Common myeloid progenitor, CD34-positive (primary cell): Measurements from ENCODE around the gene PTPRG.

Experiments
- CTCF ChIA-PET: fragments of 350-600 bp; sonication (Branson Sonifier 250); formaldehyde crosslinking; loops from one replicate; lab custom pipeline; 2021; ENCODE audit warnings: antibody characterized with exemption; lab: Charles Lee
- POLR2A ChIA-PET: fragments of 350-600 bp; sonication (Branson Sonifier 250); formaldehyde crosslinking; loops from one replicate; lab custom pipeline; 2021; ENCODE audit warnings: antibody characterized with exemption; lab: Charles Lee
- DNase-seq, 3 donors: peaks; one replicate each; pipeline versions ENCODE4 v3.0.0 to v3.0.0-alpha.2; 2013
- H3K27ac ChIP-seq, 2 experiments: 1 replicate in 1 of 2; 2 replicates in 1 of 2; pipeline ENCODE4 v1.7.0; 2013; ENCODE audit warnings: inconsistent platforms in 2 of 2, low read length in 2 of 2, mild to moderate bottlenecking in 2 of 2, low read depth in 1 of 2, moderate library complexity in 1 of 2; ENCODE audit not compliant: severe bottlenecking in 2 of 2, insufficient read depth in 1 of 2, poor library complexity in 1 of 2
- H3K27me3 ChIP-seq, 5 experiments: replicated peaks in 2 of 5; 1 replicate in 3 of 5; 2 replicates in 2 of 5; pipeline versions ENCODE4 v1.6.1 to v1.7.0; 2013; ENCODE audit warnings: low read length in 4 of 5, mild to moderate bottlenecking in 2 of 5, moderate library complexity in 2 of 5, inconsistent platforms in 1 of 5; ENCODE audit not compliant: insufficient read depth in 5 of 5, control insufficient read depth in 4 of 5
- H3K36me3 ChIP-seq, 4 experiments: 1 replicate in 2 of 4; 2 replicates in 2 of 4; pipeline versions ENCODE4 v1.6.1 to v1.7.0; 2013; ENCODE audit warnings: low read length in 3 of 4, control low read depth in 1 of 4, mild to moderate bottlenecking in 1 of 4; ENCODE audit not compliant: control insufficient read depth in 4 of 4, insufficient read depth in 4 of 4
- H3K4me1 ChIP-seq, 4 experiments: 1 replicate in 3 of 4; 2 replicates in 1 of 4; pipeline versions ENCODE4 v1.6.1 to v1.7.1; 2013; ENCODE audit warnings: low read length in 3 of 4, mild to moderate bottlenecking in 3 of 4, control low read depth in 1 of 4, inconsistent platforms in 1 of 4, moderate library complexity in 1 of 4; ENCODE audit not compliant: control insufficient read depth in 4 of 4, insufficient read depth in 4 of 4; ENCODE audit errors: control extremely low read depth in 1 of 4
- H3K4me3 ChIP-seq, 7 experiments: 1 replicate in 4 of 7; 2 replicates in 3 of 7; pipeline versions ENCODE4 v1.5.1 to v1.7.0; 2013; ENCODE audit warnings: mild to moderate bottlenecking in 7 of 7, low read length in 6 of 7, moderate library complexity in 6 of 7, inconsistent platforms in 2 of 7, low read depth in 2 of 7, control low read depth in 1 of 7; ENCODE audit not compliant: insufficient read depth in 4 of 7, control insufficient read depth in 1 of 7; ENCODE audit errors: extremely low read depth in 1 of 7
- H3K9me3 ChIP-seq, 5 experiments: 1 replicate in 4 of 5; 2 replicates in 1 of 5; pipeline versions ENCODE4 v1.6.1 to v1.7.1; 2013; ENCODE audit warnings: low read length in 4 of 5, mild to moderate bottlenecking in 2 of 5, inconsistent platforms in 1 of 5, low read depth in 1 of 5, moderate library complexity in 1 of 5; ENCODE audit not compliant: control insufficient read depth in 4 of 5, insufficient read depth in 2 of 5; ENCODE audit errors: control extremely low read depth in 1 of 5
- WGBS: methylation state at CpG from one replicate; pipeline ENCODE4 v1.1.5; 2013; ENCODE audit not compliant: insufficient coverage; 5-methylcytosine and 5-hydroxymethylcytosine counted together

The PTPRG gene

DNA sequence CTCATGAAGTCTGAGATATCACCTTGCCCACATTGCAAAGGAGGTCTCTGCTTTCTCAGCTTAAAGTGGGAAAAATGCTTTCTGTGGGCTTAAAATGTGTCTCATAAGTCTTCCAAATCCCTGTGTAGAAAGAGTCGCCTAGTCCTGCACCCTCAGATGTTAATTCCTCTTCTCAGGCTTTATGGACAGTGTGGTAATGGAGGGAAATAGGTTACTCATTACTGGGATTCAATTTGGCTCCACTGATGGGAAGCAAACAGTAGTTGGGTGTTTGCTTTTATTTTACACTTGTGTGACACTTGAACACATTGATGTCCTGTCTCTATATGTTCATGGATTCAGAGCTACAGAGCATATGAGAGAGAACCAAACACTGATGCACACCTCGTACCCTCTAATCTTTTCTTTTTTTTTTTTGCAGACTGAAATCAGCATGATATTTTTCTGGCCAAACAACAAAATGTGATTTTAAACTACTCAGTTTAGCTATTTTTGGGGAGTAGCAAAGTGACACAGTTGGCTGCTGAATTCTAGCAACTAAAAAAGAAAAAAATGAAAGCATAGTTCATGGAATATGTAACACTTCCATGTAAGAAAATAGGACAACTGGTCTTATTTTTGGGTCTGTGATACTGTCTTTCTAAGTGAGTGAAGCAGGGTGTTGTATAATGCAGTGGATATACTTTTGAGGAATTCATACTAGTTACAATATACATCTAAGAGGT, 8.6 kb downstream of the PTPRG start:
- POLR2A ChIA-PET: no interaction called here
- no peak for DNase-seq
- Histone ChIP-seq H3K4me1 (no peaks in the 10 kb centered on the region), H3K4me3 (no peak overlapping the region), H3K36me3 (no peaks in the 10 kb centered on the region), H3K27me3 (peaks cover 9 to 43% (median 11%) of the 10 kb centered on the region in 5 experiments), H3K9me3 (peaks cover 0 to 3% (median 0%) of the 10 kb centered on the region in 5 experiments), H3K27ac (no peak overlapping the region)
- CTCF ChIA-PET: no interaction called here
- WGBS: 60% methylated on average over 1 of the region's 2 CpGs

DNA sequence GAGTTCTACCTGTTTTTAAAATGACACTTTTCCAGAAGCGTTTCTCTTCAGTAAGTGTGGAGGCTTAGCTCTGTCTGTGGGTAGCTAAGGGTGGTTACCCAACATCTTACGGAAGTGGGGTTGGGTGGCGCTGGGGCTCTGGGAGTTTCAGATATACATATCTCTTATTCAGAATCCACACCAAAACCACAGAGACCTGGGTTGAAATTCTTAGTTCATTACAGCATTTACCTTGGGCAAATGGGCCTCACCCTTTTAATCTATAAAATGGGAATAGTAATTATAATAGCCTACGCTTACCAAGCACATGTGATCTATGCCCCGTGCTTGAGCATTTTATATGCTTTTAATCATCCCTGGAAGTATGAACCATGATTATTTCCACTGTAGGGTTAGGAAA, 9.4 kb downstream of the PTPRG start:
- H3K27me3 ChIP-seq: peaks cover 8 to 38% (median 10%) of the 10 kb centered on the region in 5 experiments
- peaks cover 0 to 3% (median 0%) of the 10 kb centered on the region in 5 experiments for H3K9me3 ChIP-seq
- H3K4me3 ChIP-seq: no peak overlapping the region
- no peaks in the 10 kb centered on the region for H3K4me1 ChIP-seq
- CTCF ChIA-PET: no interaction called here
- peak in 2 of 3 donors; percentile 18 to 37 for DNase-seq
- 100% methylated on average over 1 of the region's 5 CpGs for WGBS
- no peaks in the 10 kb centered on the region for H3K36me3 ChIP-seq
- POLR2A ChIA-PET: no interaction called here
- H3K27ac ChIP-seq: no peak overlapping the region

DNA sequence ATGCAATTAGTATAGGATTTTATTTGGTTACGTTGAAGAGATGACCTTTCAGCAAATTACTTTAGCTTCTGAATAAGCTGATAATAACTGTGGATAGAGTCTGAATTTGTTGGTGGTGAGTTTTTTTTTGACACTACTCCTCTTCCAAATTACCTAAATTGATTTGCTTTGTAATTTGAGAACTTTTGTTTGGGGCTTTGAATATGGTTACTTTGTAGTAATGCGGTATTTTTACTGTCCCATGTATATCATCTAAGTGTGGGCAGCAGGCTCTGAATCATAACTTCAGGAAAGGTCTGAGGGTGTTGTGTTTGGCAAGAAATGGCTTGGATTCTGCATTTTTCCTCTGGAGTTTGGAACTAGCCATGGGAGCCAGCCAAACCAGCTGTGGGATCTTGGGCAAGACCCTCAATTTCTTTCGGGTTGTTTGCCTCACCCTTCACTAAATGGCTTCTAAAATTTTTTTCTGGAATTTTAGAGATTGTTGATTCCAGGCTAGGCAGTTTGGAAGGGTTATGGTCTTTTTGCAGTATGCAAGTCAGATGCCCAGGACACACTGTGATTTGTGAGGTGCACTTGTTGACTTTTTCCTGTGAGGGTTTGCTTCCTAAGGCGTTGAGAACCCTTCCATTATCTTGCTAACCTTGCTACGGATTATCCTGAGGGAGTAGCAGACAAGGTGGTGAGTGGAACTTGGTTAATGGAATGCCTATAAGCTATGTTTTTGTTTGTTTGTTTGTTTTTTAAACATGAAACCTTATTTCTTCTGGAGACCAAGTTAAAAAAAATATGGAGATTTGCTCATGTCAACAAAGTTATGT, 10.4 kb downstream of the PTPRG start:
- H3K9me3 ChIP-seq: peaks cover 0 to 3% (median 0%) of the 10 kb centered on the region in 5 experiments
- H3K27me3 ChIP-seq: peaks cover 4 to 37% (median 7%) of the 10 kb centered on the region in 5 experiments
- 90% methylated on average over 1 of the region's 5 CpGs for WGBS
- H3K27ac ChIP-seq: no peak overlapping the region
- ChIA-PET CTCF (interaction anchor here (1.0 kb wide), 1 partner anchor 8 kb away, joined by 3 read pairs; no protein-coding TSS in a partner anchor), POLR2A (no interaction called here)
- no peak for DNase-seq
- H3K4me1 ChIP-seq: no peaks in the 10 kb centered on the region
- no peak overlapping the region for H3K4me3 ChIP-seq
- H3K36me3 ChIP-seq: no peaks in the 10 kb centered on the region

DNA sequence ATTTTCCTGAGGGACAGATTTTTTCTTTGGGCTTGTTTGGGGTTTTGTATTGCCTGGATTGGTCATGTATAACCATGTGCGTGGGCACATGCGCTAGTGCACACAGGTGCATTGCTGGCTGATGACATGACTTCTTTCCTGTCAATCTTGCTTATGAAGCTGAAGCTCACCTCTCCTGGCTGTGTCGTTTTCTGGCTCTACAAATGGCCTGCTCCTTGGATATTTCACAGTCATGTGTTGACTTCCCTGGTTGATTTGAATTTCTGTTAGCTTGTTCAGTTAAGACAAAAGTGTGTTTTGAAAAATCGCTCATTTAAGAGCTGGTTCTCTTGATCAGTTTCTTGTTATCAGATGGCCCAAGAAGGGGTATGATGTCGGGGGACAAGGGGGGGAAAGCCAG, 11.5 kb downstream of the PTPRG start:
- Histone ChIP-seq H3K9me3 (peaks cover 0 to 3% (median 0%) of the 10 kb centered on the region in 5 experiments), H3K36me3 (no peaks in the 10 kb centered on the region), H3K27ac (no peak overlapping the region), H3K4me3 (no peak overlapping the region), H3K27me3 (peaks cover 4 to 27% (median 7%) of the 10 kb centered on the region in 5 experiments), H3K4me1 (no peaks in the 10 kb centered on the region)
- 95% methylated on average over 3 of the region's 5 CpGs for WGBS
- ChIA-PET CTCF (interaction anchor here (1.0 to 1.2 kb wide), 2 partner anchors 9 to 10 kb away, joined by 3 to 4 read pairs; no protein-coding TSS in a partner anchor), POLR2A (no interaction called here)
- no peak for DNase-seq

DNA sequence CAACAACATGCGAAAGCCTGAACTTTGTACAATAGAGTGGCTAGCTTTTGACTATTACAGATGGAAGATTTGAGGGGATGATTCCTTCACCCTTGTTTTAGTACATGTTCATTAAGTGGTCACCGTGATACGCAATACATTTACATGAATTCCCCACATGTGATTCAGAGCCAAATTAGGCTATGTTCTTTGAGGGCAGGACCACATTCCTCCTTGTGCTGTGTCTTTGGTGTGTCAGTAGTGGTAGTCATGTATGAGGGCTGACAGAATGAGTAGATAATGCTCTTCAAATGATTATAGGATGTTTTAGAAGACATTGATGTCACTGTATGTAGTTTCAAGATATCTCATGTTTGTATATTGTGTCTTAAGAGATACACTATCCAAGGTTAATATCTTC, 12.1 kb downstream of the PTPRG start:
- no peak for DNase-seq
- CTCF ChIA-PET: interaction anchor here (1.2 kb wide), 1 partner anchor 9 kb away, joined by 4 read pairs; no protein-coding TSS in a partner anchor
- Histone ChIP-seq H3K36me3 (no peaks in the 10 kb centered on the region), H3K9me3 (peaks cover 0 to 3% (median 0%) of the 10 kb centered on the region in 5 experiments), H3K27me3 (peaks cover 4 to 23% (median 7%) of the 10 kb centered on the region in 5 experiments), H3K4me3 (no peak overlapping the region), H3K4me1 (no peaks in the 10 kb centered on the region), H3K27ac (no peak overlapping the region)
- POLR2A ChIA-PET: no interaction called here
- no CpG with 5 or more reads among the region's 3 CpGs for WGBS

DNA sequence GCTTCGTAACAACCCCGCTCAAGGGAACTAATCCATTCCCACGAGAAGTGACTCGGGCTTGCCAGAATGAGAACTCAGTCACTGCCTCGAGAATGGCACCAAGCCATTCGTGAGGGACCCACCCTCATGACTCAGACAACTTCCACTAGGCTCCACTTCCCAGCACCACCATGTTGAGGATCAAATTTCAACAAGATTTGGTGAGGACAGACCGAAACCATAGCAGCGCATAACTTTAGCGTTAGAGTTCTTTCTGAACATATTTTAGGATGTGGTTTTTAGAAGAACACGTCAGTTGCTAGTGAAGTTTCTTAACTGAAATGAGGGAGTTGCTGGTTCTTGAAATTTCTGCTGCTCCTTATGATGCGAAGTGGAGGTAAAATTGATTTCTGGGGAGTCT, 13.5 kb downstream of the PTPRG start:
- H3K9me3 ChIP-seq: peaks cover 0 to 3% (median 0%) of the 10 kb centered on the region in 5 experiments
- no peak overlapping the region for H3K27ac ChIP-seq
- H3K36me3 ChIP-seq: no peaks in the 10 kb centered on the region
- ChIA-PET CTCF (no interaction called here), POLR2A (no interaction called here)
- no peak overlapping the region for H3K4me3 ChIP-seq
- no peaks in the 10 kb centered on the region for H3K4me1 ChIP-seq
- no peak for DNase-seq
- H3K27me3 ChIP-seq: peaks cover 2 to 26% (median 7%) of the 10 kb centered on the region in 5 experiments
- WGBS: 100% methylated on average over 11 of the region's 11 CpGs
